Right hindlimb (tissue), 1 donor: ENCODE data around the gene SASH1.

Experiments used
- DNase-seq: peaks from one replicate; pipeline ENCODE4 v3.0.0-alpha.2; 2018

The SASH1 gene

DNA sequence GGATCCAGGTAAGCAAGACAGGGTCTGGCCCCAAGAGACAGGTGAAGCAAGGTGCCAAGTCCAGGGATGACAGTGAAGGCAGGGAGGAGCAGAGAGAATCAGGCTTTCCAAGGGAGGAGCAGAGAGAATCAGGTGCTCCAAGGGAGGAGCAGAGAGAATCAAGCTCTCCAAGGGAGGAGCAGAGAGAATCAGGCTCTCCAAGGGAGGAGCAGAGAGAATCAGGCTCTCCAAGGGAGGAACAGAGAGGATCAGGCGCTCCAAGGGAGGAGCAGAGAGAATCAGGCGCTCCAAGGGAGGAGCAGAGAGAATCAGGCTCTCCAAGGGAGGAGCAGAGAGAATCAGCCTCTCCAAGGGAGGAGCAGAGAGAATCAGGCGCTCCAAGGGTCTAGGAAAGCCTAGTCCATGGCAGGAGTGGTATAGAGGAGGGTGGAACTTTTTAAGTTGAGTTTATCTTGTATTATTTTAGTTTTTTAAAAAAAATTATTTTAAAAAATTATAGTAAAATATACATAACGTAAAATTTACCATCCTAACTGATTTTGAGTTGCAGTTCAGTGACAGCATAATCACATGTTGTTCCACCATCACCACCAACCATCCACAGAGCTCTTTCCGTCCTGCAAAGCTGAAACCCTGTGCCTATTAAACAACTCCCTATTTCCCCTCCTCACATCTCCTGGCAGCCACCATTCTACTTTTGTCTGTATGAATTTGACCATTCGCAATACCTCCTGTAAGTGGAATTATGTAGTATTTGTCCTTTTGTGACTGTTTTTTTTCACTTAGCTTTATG is 64.1 kb downstream of the SASH1 start:
- DNase-seq, result no peak

DNA sequence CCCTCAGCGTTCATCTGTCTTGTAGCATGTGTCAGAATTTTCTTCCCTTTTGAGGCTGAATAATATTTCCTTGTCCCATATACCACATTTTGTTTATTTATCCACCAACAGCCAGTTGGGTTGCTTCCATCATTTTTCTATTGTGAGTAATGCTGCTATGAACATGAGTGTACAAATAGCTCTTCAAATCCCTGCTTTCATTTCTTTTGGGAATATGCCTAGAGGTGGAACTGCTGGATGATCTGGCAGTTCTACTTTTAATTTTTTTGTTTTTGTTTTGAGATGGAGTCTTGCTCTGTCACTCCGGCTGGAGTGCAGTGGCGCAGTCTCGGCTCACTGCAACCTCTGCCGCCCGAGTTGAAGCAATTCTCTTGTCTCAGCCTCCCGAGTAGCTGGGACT is 64.7 kb downstream of the SASH1 start:
- no peak for DNase-seq

DNA sequence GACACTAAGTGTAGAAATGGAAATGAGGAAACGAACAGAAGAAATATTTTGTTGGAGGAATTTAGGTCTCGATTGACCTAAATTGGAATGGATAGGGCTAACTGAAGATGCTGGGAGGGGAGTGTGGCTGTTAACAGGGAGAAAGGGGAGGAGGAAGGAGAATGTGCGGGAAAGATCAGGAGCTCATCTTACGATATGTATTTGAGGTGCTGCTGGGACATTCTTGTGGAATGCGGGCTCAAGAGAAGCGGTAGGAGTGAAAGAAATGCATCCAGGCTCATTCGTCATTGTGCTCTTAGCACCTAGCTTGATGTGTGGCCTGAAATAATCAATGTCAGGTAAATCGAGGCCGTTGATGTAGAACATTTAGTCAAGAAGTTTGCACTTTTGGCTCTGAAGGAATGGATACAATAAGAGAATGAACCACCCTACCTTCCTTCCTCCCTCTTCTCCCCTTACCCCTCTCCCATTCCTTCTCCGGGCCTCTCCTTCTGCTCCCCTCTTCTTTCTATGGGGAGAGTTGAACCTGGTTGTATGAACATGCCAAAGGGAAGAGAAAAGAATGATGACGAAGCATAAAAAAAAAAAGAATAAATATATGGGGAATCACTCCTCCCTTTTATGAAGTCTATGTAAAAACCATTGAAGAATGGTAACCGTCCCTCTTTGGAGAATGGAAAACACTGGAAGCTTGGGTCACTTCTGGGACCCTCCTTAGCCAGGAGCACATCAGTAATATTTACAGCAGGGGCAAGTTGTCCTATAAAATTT is 70.9 kb downstream of the SASH1 start:
- no peak for DNase-seq

DNA sequence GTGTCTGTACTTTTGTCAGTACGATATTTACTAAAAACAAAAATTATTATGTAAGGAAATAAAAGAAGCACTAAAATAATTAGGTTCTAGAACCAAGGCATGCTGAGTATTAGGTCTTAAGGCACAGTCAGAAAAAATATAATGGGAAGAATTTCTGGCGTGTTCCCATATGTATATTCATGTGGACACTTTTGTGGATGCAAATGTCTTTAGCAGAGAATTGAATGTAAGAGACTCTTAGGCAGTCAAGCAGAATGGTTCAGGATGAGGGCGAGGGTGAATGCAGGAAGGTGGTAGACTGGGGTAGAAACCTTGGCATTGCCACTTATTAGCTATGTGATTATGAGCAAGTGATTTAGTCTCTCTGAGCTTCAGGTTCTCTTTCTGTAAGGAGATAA is 71.5 kb downstream of the SASH1 start:
- DNase-seq, result no peak

DNA sequence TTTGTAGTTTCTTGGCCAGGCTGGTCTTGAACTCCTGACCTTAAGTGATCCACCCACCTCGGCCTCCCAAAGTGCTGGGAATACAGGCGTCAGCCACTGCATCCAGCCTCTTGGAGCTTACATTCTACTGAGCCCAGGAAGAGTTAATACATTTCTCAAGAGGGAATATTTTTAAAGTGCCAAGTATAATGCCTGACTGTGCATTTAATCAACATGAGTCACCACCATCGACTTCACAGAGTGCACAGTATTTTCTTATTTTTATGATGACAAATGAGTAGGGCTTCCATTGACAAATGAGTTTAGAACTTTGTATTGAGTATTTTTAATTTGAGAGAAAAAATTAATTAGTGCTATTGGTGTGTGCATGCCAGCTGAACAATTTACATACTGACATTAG is 72.2 kb downstream of the SASH1 start:
- no peak for DNase-seq

DNA sequence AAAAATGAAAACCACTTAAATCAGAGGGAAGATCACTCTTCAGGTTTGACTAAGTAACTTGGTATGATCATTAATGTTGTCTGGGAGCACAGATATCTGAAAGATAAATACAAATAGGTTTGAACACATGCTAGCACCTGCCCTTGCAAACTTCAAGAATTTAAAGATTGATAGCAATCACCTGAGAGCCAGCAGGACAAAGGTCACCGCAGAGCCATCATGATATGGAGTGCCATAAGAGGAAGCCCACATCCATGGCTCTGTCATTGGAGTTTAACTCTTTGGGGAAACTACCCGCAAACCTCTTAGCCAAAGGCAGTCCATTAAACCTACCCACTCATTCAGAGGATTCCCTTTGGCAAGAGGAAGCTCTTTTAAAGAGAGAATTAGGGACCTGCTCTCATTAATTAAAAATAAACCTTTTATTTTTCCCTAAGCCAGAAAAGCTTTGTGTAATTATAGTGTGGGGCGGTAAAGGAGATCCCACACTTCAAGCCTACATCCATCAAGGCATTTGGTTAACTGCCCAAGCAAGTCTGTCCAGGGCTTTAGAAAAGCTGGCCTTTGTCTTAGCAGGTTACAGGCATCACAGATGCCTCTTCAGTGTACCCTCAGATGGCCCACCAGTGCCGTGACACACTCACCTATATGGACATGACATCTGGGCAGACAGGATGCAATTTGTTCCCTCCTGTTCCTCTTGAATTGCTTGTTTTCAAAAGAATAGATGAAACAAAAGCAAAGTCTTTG is 73.0 kb downstream of the SASH1 start:
- DNase-seq, result no peak

DNA sequence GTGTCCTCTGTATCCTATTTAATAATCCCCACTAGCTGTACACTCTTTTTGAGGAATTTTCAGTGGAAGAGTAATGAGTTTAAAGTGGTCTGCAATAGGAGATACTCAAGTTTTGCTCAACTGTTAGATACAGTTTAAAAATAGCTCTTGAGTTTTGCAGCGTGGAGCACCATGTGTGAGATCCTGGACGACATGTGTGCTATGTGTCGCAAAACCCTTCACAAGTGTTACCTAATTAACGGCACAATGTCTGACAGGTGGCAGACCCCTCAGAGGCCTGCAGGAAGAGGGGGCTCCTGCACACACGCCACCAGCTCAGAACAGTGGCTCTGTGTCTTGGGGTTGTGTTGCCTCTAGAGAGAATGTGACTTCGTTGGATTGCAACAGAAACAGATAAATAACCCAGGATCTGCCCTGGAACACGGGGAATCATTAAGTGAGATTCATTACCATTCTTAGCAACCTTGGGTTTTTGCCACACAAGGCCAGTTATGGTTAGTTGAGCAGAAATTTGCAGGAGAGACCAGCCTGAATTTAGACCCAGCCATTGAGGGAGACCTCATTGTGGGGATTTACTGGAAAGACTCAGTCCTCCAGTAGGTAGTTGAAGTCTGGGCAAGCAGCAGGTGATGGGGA is 73.8 kb downstream of the SASH1 start:
- no peak for DNase-seq

DNA sequence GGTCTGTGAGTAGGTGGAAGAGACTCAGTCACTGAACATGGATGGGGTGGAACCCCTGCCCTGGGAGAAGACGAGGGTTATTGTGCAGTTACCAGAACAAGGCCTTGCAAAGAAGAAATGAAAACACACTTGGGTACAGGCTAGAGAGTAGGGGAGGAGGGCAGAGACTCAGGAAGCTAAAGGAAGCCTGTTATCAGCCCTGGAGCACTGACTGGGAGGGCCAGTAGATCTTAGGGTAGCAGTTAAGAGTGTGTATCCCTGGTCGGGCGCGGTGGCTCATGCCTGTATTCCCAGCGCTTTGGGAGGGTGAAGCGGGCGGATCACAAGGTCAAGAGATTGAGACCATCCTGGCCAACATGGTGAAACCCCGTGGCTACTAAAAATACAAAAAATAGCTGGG is 74.4 kb downstream of the SASH1 start:
- DNase-seq, result no peak

DNA sequence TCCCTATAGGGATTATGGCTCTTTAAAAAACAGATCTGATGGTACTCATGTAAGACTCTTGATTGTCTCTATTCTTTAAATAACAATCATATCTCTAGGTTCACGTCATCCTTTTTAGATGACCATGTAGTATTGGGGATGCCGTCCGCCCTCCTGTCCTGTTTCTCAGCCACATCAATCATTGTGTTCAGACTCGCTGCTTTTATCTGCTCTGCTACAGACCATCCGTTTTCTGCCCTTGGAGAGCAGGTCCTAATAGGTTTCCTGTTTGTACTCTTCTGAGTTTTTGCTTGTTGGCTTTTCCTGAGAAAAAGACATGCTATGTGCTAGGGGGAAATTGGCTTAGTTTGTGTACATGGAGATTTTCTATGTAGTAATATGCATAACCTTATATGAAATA is 76.8 kb downstream of the SASH1 start:
- DNase-seq, result no peak

DNA sequence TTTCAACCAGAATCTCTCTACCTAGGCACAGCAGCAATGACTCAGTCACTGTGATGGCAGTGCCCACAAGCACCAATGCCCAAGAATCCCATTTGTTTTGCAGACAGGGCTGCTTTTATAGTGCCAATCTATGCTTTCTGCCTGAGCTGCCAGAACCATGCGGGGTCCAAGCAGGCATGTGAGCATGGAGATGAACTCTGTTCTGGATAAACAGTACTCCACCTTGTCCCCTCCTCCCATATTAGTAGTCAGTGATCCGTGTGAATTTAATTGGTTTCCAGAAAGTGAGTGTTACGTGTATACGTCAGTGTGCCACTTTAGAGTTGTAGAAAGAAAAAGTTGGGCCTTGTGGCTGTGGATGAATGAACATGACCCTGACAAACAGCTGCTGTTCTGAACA is 79.4 kb downstream of the SASH1 start:
- DNase-seq, result no peak

DNA sequence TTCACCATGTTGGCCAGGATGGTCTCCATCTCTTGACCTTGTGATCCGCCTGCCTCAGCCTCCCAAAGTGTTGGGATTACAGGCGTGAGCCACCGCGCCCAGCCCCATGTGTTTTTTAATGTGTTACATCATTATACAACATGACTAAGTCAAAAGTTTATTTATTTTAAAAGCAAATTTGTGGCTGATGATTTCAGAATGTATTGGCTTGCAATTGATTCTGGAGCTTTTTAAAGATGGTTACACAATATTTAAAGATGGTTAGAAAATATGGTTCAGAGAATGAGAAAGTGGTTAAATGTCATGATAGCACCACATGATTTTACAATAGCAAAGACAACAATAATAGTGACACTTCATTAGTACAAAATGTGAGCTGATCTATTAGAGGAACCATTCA is 80.5 kb downstream of the SASH1 start:
- no peak for DNase-seq

DNA sequence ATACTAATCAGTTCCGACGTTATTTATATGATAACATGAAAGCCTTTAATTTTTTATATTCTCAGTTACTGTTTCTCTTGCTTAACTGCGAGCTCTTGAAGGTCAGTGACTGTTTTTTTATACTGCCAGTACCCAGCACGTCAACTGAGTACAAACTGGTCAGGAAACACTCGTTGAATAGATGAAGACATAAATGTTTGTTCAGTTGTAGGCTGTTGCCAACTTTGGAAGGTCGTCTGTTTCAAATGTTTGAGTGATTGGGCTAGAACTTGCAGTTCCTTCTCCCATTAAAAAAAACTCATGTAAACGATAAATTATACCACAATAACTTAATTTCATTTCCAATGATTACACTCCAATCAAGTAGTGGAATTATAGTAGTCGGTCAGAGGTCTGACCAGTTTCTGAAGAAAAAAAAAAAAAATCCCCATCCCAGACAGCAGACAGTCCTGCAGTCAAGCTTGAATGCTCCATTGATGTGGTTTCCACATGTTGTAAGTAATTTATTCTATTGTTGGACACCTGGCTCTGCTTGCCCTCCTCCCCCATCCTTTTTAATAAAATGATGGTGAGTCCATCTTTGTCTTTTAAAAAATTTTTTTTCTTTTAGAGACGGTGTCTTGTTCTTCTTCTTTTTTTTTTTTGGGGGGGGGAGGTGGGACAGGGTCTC is 81.1 kb downstream of the SASH1 start:
- no peak for DNase-seq

DNA sequence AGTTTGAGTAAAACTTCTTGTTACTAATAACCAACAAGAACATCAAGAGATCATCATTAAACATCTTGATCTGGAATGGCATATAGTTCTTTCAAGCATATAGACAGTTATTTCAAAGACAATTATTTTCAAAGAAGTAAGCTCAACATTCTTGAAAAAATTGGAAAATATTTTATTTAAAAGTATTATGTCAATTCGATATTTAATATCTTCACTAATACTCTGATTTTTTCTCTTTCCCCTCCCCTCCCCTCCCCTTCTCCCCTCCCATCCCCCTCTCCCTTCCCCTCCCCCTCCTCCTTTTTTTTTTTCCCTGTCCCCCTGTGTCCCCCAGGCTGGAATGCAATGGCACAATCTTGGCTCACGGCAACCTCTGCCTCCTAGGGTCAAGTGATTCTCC is 82.8 kb downstream of the SASH1 start:
- no peak for DNase-seq

DNA sequence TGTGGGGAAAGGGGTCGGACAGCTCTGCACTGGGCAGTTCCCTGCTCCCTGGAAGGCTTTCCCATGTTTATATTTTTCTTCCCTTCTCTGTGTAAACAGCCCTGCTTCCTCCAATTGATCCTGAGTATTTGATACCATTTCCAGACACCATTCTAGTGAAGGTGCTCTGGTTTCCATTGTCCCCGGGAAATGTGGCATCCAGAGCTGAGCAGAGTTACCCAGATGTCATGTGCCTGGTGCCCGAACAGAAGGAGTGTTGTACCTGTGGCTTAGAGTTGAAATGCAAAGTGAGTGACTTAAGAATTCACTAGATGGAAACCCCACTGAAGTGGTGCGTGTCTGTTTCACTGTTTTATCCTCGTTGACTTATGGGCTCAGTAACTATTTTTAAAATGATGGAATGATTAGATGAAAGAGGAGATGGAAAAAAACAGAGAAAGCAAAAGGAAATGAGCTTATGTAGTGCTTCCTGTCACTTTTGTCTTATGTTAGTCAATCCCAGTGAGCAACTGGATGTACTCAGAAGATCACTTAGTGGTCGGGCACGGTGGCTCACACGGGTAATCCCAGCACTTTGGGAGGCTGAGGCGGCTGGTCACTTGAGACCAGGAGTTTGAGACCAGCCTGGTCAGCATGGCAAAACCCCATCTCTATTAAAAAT is 83.8 kb downstream of the SASH1 start:
- no peak for DNase-seq

DNA sequence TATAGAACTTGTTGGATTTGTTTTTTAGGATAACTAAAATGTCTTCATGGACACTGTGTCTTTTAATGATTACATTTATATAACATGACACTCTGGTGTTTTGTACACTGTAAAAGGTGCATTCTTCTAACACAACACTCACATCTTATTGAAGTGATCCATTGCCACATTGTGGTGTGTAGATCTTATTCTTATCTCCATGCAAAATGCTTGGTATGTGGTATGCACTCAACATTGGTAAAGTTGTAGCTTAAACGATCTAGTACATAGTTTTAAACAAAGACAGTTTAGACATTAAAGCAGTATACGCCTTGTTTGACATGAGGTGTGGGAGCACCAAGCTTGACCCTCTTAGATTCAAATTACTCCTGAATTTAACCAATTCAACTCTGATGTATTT is 84.7 kb downstream of the SASH1 start:
- no peak for DNase-seq

DNA sequence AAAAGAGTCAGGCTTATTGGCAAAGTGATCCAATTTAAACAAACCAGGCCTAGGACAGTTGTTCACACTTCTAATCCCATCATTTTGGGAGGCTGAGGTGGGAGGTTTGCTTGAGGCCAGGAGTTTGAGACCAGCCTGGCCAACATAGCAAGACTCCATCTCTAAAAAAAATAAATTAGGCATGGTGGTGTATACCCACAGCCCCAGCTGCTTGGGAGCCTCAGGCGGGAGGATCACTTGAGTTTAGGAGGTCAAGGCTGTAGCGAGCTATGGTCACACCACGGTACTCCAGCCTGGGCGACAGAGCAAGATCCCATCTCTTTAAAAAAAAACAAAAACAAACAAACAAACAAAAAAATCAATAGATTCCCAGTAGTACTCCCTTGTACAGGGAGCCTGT is 86.8 kb downstream of the SASH1 start:
- no peak for DNase-seq

DNA sequence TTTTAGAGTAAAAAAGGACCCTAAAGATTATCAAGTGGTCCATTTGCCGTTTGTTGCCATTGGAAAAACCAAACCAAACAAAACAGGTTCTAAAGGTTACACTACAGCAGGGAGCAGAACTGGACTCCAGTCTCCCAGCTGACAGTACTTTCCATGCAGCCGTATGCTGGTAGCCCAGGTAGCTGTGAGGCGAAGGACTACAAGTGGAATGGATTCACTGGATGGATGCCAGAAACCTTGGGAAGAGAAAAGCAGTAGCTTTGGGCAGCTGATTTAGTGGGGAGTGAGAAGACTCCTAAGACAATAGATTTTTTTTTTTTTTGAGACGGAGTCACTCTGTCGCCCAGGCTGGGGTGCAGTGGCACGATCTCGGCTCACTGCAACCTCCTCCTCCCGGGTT is 88.3 kb downstream of the SASH1 start:
- no peak for DNase-seq

DNA sequence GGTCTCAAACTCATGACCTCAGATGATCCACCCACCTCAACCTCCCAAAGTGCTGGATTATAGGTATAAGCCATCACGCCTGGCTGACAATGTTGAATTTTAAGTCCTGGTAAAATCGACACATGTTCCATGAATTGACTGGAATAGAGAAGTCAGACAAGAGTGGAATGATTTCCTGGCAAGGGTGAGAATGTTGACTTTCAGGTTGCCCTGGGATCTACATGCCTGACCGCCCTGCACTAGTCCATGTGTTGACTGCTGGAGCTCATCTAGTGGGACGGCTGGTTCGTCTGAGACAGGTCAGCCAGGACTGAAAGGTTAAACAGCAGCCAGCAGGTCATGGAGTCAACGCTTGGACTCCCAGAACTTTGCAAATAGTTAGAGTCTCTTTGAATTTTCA is 88.8 kb downstream of the SASH1 start:
- DNase-seq, result no peak

DNA sequence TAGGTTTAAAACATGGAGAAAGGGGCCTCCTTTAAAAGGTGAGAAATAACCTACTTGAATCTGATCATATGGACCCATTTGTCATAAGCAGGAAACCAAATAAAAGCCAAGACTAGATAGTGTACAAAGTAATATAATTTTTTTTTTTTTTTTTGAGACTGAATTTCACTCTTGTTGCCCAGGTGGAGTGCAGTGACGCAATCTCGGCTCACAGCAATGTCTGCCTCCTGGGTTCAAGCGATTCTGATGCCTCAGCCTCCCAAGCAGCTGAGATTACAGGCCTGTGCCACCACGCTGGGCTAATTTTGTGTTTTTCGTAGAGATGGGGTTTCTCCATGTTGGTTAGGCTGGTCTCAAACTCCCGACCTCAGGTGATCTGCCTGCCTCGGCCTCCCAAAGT is 89.2 kb downstream of the SASH1 start:
- DNase-seq, result no peak

DNA sequence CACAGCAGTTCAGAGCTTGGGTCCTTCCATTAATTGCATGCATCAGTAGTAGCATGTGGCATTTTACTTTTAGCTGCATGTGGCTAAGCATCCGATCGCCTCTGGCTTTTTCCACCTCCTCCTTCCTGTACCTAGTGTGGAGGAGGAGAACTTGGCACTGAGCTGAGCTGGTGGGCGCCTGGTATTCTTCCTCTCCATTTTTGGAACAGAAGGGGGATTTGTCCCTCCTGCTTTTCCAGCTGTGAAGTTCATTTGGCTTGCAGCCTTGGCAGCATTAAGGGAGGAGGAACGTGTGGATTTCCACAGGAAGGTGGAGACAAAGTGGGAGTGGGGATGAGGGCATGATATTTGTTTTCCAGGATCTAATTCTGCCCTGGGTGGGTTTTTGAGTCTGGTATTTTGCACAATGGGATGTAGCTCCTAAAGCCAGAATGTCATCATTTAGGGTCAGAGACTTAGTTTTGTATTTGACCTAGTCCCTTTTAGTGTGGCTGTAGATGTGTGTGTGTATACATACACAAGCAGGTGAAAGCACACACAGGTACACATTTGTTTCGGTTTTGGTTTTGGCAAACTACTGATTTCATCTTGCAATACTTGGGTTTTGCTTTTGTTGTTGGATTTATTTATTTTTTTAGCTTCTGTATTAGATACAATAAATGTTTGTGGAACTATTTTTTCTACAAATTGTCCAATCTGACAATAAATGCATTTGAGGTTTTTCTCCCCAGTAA is 90.0 kb downstream of the SASH1 start:
- peak; percentile 80 for DNase-seq

DNA sequence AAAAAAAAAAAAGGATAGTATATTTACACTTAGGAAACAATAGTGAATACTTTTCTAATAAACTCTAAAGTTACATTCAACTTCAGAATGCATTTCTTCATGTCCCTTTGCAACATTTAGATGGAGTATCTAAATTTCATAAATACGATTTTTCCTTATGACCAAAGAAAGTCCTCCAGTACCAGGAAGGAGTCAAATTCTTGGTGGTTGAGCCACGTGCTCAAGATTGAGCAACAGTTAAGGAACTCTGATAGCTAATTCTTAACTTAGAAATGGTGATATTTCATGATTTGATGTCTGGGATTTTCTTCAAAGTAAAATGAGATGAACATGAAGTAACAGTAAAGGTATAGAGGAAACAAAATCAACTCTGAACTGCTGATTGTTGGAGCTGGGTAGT is 92.7 kb downstream of the SASH1 start:
- no peak for DNase-seq

DNA sequence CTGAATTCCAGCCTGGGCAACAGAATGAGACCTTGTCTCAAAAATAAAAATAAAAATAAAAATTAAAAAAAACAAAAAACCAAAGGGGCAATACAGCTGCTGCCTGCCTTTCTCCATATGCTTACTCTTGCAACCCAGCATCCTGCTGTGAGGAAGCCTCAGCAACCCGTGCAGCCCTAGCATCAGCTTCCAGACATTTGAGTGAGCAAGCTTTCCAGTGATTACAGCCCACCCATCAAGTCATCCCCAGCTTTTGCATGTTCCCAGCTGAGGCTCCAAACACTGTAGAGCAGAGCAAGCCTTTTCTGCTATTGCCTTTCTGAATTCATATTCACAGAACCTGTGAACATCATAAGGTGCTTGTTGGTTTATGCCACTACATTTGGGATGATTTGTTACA is 93.8 kb downstream of the SASH1 start:
- DNase-seq, result no peak
